Hematopoietic multipotent progenitor cell treated with erythropoietin and hydrocortisone succinate and interleukin-3 and kit ligand, for 17 days (in vitro differentiated cells): Measurements from ENCODE around the gene RTCB.

Experiments
- DNase-seq: peaks from one replicate; pipeline ENCODE4 v3.0.0-alpha.2; 2015; ENCODE audit warnings: low spot score

Gene RTCB

DNA sequence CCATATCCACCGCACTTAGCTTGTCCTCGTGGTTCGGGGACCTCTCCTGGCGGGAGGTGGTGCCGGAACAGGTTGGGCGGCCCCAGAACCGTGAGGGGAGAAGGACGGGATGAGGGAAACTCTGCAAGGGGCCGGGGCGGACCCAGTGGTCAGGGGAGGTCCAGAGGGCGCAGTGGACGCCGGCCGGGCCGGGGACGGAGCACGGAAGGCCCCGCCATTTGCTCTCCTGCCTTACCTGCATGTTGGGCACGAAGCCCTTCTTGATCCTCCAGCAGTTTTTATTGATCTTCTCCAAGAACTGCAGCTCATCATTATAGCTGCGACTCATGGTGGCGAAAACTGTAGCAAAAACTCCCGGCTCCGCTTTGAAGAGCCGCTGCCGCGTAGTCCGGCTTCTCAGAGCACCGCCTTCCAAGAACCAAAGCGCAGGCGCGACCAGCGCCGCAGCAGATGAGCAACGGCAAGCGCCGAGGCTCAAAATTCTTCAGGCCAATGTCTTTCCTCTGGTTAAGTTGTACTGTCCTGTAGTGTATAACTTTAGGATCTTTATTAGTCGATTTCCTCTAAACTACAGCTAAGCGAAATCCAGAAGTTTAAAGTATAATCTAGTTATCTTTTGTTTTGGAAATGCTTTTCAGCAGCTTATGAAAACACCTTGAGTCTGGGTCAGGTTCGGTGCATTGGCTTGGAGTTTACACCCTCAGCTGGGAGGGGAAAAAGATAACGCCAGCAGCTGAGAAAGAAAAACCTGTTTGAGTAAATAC, at the start of gene RTCB:
TSS of gene RTCB (minus strand) at position 419 of the 764 bp plus-strand sequence. CDS start at position 328, 91 bp downstream.
- peak; percentile 91 for DNase-seq

DNA sequence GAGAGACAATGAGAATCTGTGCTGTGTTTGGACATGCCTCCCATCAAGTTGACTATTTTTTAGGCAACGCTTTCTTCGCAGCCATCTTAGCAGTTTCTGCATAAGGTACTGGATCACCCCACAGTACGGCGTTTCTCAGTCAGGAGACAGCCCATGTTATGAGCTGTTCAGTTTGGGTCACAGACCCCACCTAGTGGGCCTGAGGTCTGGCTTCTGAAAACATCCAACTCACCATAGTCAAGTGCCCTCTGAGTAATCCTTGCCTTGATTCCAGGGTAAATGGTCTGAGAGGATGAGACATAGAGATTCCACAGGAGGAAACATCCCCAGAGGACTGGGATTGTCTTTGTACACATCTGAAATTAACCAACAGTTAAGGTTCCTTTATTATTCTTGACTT, 45.0 kb upstream of the RTCB start:
- DNase-seq = no peak

DNA sequence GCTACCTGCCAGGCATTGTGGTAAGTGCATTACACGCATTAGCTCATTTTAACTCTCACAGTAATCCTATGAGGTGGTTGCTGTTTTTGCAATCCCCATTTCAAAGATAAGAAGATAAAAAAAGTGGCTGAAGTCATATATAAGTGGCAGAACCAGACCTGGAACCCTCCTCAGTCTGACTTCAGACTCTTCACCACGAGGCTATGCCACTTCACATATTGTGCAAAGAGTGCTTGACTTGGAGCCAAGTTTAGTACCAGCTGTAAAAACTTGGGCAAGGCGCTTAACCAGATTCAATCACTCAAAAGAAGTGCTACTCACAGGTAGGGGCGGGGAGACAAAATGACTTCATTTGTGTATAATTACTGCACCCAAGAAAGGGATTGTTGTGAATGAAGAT, 36.9 kb upstream of the RTCB start:
- DNase-seq = no peak

DNA sequence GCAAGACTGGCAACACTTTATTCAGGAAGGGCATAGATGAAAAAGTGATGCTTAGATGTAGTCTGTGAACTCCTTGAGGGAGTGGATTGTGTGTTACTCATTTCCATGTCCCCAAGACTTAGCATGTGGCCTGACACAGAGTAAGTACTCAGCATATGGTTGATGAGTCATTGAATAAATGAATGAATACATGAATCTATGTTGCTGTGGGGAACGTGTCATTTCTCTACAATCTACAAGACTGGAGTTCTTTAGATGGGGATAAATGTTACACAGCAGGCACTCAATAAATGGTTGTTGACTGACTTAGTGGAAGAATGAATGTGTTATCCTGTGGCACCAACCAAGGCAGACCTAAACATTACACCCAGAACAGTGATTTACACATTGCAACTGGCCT, 34.3 kb upstream of the RTCB start:
- no peak for DNase-seq

DNA sequence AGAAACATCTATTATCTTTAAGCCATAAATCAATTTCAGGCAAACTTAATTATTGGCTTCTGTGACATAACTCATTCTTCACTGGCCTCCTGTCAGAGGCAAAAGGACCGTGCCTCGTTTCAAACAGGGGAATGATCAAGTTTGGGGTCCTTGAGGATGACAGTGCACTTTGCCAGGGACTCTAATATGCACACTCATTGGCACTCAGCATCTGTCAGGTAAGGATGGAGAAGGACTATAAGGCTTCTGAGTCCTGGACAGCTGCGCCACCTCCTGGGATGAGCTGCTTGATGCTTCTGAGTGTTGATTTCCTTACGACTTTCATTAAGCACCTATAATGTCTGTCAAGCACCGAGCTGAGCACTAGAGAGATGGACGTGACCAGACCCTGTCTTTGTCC, 32.0 kb upstream of the RTCB start:
- DNase-seq = peak; percentile 40

DNA sequence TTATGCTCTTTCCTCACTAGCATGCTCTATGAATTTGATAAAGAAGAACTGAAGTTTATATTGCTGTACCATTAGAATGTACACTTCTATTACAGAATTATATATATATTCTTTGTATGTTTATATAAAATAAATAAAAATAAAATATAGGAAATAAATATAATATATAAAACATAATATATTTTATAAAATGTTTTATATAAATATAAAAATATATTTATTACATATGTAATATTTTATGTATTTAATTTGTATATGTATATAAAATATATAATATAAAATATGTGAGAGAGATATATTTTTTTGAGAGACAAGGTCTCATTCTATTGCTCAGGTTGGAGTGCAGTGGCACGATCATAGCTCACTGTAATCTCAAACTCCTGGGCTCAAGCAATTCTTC, 18.3 kb upstream of the RTCB start:
- no peak for DNase-seq

DNA sequence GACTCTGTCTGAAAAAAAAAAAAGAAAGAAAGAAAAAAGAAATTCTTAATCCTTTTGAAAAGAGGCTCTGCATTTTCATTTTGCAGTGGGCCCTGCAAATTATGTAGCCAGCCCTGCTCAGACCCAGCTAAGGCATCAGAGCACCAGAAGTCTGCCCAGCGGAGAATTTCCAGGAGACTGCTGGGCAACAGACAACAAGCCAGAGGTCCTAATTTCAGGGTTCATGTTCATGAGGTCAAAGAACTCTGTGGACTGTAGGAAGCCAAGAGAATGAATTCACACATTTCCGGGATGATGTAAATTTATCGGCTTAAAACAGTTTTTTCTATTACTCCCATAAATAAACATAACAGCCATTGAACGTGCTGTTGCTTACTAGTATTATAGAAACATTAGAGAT, 14.8 kb upstream of the RTCB start:
- DNase-seq = no peak

DNA sequence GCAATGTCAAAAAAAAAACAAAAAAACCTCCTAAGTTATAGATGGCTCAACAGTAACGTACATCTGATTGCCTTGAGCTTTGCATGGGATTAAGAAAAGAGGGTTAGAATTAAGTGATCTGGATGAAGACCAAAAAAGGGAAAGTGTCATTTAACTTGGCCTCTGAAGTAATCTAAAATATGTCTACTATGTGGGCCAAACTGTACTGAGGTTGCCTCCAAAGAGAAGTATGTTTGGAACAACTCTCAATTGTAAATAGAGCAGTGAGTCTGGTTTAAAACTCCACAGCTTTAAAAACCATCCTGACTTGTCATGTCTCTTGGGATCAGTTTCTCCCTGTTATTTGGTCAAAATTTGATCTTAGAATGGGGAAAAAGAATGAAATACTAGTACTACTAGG, 11.6 kb upstream of the RTCB start:
- no peak for DNase-seq

DNA sequence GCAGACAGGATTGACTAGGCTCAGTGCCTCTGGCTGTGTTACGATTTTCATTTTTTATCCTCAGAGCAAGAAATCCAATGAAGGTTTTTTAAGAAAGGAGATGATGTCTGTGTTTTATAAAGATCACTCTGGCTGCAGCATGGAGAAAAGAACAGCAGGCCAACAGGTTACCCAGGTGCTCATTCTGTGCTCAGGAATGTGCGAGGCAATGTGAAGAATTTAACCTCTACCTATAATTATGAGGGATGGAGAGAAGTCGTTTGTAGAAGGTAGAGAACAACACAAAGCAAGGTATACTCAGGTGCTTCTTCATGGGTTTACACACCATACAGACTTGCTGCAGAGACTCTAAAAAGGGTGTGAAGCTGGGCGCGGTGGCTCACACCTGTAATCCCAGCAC, 10.0 kb upstream of the RTCB start:
- DNase-seq = no peak

DNA sequence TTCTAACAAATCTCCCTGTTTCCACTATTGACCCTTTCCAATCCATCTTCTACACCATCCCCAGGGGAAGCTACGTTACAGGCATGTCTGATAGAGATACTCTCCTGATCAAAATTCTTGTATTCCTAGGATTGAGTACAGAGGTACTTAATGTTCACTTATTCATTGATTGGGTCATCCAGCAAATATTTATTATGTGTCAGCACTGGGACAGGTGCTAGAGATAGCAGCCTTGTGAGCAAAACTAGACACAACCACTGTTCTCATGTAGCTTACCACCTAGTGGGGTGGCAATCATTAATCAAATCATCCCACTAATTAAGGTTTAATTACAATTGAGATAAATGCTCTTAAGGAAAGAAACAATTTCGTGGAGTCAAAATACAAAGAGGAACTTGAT, 9.4 kb upstream of the RTCB start:
- no peak for DNase-seq

DNA sequence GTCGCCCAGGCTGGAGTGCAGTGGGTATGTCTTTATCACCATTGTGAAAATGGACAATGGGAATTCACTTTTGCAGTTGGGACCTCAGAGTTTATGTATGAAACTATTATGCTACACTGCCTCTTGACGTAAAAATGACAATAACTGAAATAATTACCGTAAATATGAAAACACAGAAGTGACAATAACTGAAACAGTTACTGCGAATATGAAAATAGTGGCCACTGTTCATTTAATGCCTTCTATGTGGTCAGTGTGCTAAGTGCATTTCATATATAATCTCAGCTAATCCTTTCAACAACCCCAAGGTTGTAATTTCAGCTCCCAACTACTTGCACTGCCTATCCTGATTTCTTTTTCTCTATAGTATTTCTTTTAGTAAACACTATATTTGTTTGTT, 5.9 kb upstream of the RTCB start:
- no peak for DNase-seq

DNA sequence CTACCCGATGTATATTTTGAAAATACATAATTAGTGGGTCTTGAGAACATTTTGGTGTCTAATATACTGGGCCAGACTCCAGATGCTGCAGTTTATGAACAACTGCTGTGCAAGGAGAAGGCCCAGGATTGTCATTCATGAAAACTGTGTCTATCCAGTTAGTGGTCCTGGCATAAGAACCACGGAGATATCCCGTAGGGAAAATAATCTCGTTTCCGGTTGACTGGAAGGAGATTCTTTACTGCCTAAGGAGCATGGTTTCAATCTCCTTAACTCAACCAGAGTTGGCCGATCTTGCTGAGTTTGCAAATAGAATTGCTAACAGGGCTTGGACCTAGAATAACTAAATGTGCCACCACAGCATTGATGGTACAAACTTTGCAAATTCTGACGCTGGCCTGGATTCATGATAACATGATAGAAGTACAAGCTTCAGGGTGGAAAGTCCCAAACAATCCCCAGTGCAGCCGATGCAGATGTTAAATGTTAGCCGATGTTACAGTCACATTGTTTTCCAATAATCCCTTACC, 4.6 kb upstream of the RTCB start:
- DNase-seq = no peak

DNA sequence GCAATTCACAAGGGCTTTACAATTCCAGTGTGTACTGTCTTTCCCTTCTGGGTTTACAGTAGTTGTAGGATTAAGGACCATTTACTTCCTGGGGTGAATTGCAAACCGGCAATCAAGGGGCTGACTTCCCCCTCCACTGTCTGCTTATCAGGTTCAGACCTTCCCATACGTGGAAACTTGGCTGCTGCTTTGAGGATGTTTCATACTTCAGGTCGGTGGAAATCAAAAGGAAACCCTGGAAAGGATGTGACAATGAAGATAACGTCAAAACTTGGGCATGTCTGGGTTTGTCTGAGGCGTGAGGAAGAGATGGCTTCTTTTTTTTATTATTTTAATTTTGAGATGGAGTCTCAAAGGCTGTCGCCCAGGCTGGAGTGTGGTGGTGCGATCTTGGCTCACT, 2.1 kb upstream of the RTCB start:
- no peak for DNase-seq

DNA sequence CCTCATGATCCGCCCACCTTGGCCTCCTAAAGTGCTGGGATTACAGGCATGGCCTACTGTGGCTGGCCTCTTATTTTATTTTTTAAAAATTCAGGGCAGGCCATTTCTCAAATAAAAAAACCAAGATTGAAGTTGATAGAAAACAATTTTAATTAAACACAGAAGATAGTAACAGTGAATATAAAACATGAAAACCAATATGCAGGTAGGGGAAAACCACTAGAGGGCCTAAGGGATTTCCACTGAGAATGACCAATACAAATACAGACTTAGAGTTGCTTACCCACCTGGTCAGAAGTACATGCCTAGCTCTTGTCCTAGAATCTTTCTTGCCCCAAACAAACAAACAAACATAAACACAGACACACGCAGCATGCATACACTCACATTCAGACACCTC, 1.7 kb upstream of the RTCB start:
- DNase-seq = no peak

DNA sequence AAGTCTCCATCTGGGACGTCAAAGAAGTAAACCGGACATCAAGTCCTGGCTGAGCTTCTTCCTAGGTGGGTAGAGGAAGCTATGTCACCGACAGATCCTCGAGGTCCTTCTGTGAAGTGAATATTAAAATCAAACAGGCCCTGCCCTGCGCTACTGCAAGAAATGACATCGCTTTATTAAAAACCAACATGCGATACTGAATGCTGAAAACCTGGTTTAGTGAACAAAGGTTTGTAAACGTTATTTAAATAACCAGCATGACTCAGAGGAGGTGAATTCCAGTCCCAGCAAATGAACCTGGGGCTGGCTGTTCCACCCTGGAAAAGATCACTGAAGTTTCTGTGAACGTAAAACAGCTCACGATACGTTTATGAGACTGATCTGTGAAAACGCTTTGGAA, 645 bp downstream of the RTCB start:
- DNase-seq = peak; percentile 23

DNA sequence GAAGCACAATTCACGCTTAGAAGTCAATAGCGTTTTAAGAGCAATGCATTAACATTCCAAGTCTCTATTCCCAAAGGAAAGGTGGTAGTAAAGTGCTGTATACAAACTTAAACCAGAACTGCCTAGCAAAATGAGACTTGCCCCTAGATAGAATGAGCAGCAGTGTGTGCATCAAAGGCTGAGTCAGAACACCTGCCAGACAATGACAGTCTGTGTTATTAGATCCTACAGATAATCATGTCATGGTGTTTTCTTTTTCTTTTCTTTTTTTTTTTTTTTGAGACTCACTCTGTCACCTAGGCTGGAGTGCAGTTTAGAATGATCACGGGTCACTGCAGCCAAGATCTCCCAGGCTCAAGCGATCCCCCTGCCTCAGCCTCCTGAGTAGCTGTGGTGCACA, 1.6 kb downstream of the RTCB start:
- no peak for DNase-seq

DNA sequence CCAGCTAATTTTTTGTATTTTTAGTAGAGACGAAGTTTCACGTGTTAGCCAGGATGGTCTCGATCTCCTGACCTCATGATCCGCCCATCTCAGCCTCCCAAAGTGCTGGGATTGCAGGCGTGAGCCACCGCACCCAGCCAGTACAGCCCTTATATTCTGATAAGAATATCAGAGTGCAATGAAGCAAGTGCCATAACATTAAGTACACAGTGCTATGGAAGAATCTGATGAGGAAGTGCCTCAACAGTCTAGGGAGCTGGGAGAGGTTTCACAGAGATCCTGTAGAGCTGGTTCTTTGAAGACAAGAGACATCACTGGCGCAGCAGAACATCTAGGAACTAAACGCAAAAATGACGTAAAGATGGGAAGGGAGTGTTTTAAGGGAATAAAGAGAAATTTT, 2.1 kb downstream of the RTCB start:
- DNase-seq = no peak

DNA sequence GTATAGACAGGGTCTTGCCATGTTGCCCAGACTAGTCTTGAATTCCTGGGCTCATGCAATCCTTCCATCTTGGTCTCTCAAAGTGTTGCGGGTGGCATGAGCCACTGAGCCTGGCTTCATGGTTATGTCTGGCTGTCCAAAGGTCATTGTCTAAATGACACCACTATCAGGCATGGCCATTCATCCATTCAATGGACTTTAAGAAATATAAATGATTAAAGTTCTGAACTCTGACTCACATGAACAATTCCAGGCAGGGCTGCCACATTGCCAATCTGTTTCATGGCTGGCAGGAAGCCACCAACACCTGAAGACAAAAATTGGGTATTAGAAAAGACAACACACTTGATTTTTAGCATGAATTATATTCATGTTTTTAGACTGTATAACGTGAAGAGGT, 4.1 kb downstream of the RTCB start:
- no peak for DNase-seq

DNA sequence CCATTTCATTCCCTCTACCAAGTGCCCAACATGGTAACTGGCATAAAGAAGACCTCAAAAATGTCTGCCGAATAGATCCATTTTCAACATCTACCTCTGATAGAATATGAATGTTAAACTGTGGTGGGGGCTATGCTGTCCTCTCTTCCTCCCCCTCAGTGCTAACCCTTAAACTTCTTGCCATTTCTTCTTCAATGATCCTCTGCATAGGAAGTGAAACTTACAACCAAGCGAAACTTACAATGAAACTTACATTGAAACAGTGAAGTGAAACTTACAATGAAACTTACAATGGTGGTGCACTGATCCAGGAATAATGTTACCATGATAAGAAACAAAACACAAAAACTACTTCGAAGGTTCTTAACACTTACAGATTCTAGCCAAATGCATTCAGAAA, 4.7 kb downstream of the RTCB start:
- no peak for DNase-seq

DNA sequence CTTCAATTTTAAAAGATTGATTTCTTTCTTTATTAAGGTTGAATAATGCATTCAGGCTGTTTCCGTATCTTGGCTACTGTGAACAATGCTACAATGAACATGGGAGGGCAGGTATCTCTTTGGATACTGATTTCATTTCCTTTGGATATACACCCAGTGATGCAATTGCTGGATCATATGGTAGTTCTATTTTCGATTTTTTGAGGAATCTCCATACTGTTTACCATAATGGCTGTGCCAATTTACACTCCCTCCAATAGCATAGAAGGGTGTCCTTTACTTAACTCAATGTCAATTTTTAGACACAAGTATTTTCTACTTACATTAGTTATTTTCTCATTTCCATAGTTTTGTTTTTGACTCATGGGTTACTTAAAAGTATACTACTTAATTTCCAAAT, 8.0 kb downstream of the RTCB start:
- DNase-seq = no peak

DNA sequence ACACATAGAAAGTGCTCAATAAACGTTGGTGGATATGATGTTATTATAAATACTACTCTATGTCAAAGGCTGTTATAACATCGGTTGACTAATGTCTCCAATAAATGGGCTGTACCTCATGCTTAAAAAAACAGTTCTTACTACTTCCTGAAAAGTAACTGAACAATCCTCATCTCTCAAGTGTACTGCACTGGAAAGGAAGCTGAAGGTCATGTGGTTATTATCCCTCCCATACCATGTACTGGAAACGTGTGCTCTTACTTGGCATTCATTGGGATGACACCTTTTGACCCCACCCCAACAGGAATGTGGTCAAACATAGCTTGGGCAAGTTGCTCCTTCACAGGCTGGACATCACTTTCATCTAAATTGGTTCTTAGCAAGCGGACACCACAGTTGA, 10.6 kb downstream of the RTCB start:
- DNase-seq = no peak

DNA sequence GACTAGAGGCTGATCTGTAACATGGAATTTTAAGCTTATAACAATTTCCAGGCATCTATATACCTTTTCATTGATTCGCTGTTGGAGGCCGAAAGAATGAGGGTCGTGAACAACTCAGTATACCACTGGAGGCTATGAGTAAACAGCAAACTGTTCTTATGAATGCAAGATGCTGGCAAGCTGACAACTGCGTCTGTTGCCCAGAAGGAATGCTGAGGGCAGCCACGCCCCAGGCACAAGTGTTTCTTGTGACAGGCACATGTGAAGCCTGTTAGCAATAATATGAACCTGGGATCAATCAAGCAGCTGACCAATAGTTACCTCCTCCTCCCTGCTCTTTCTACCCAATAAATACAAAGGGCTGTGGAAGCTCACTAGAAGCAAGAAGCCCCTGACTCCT, 15.3 kb downstream of the RTCB start:
- DNase-seq = no peak

DNA sequence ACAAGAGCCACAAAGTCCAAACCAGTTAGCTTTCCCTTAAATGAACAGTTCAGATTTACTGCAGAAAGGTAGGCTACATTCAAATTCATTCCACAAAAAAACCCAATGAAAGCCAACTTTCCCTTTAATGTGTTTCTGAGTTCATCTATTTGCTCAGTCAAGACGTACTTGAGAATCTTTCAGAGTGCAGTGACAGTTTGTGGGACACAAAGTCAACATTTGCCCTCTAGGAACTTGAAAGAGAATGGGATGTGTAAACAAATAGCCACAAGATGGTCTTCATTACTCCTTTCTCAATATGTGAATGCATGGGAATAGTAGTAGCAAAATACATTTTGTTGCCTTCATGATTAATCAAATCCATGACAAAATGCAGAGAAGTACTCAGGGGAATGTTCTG, 15.8 kb downstream of the RTCB start:
- no peak for DNase-seq

DNA sequence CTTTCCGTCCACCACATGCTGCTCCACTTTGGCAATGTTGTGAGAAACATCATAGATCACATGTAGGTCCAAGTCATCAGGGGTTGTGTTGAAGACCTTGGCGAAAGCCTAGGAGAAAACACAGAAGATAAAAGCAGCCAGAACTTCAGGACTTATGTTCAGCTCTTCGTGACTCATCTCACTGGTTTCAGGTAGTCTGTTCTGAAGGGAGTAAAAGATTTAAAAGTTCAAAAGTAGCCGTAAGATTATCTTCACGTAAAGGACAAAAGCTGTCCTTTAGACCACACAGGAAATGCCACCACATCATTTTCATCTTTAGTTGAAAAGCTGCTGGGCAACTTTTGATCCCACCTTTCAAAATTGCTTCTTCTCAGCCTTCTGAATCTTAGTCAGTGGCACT, 16.9 kb downstream of the RTCB start:
- no peak for DNase-seq
